Measurements from ENCODE around the gene NOL3. TPM values are rescaled to one million over a fixed set of nuclear protein-coding genes. Genes with fewer than 3 reads are reported as not detected.

The NOL3 gene
- total RNA-seq, 1 experiment from 2014 or later, result 5.6 TPM

GRCh38 chr16:67129422-67129821 lies 40.9 kb upstream of the NOL3 start:
- Histone ChIP-seq H4K91ac (ENCODE audit: insufficient read length, low read depth, low read length) (no peak overlapping the region), H2BK120ac (ENCODE audit: low read depth, low read length, poor library complexity, severe bottlenecking) (no peak overlapping the region), H2AFZ (ENCODE audit: low read length) (no peak overlapping the region), H3K14ac (ENCODE audit: insufficient read depth, low read length) (no peak overlapping the region), H3K4me2 (ENCODE audit: insufficient read depth, insufficient read length, low read length) (no peak overlapping the region), H4K5ac (ENCODE audit: insufficient read length, low read depth, low read length) (no peak overlapping the region), H3K56ac (ENCODE audit: insufficient read length, low read depth, low read length) (no peak overlapping the region), H3K9me3 (ENCODE audit: control insufficient read depth, low read depth, low read length) (no peaks in the 10 kb centered on the region), H3K79me1 (ENCODE audit: insufficient read depth, low read depth, low read length, poor library complexity, severe bottlenecking) (no peaks in the 10 kb centered on the region), H3K9ac (ENCODE audit: extremely low read depth, insufficient read length, low read length) (no peak overlapping the region), H3K27me3 (ENCODE audit: insufficient read depth, low read length) (no peaks in the 10 kb centered on the region), H3K23me2 (ENCODE audit: insufficient read length, low read depth, low read length, poor library complexity, severe bottlenecking) (no peaks in the 10 kb centered on the region), H3K4ac (ENCODE audit: low read depth, low read length) (no peak overlapping the region), H2AK5ac (ENCODE audit: insufficient read length, low read length) (no peak overlapping the region), H4K8ac (replicated peaks; ENCODE audit: insufficient read length, low read depth, low read length) (no peak overlapping the region), H4K20me1 (ENCODE audit: control insufficient read depth, insufficient read depth, insufficient read length) (no peaks in the 10 kb centered on the region), H3K4me1 (ENCODE audit: insufficient read depth, low read length) (no peaks in the 10 kb centered on the region), H2BK20ac (ENCODE audit: low read depth, low read length, poor library complexity, severe bottlenecking) (no peak overlapping the region), H3K18ac (ENCODE audit: insufficient read length, low read depth, low read length) (no peak overlapping the region), H2BK12ac (ENCODE audit: insufficient read length, low read depth, low read length) (no peak overlapping the region), H3K23ac (ENCODE audit: insufficient read length, low read depth, low read length) (no peak overlapping the region), H2BK15ac (ENCODE audit: low read depth, low read length) (no peak overlapping the region), H3T11ph (ENCODE audit: low read length) (no peak overlapping the region), H3K79me2 (ENCODE audit: insufficient read depth, low read length) (no peaks in the 10 kb centered on the region), H2BK5ac (ENCODE audit: insufficient read length, low read length) (no peak overlapping the region), H3K27ac (ENCODE audit: insufficient read length, low read depth, low read length) (no peak overlapping the region)
- H3K4me1 Mint-ChIP-seq, result no peaks in the 10 kb centered on the region
- H3K27me3 Mint-ChIP-seq (ENCODE audit: low read depth), result no peaks in the 10 kb centered on the region
- no CpG with 5 or more reads among the region's 3 CpGs for WGBS (ENCODE audit: extremely low coverage, insufficient read length, low lambda C conversion rate)
- no peak for TF ChIP-seq CTCF (conservative IDR thresholded peaks at IDR 0.05)
- H3K27ac Mint-ChIP-seq, result no peak overlapping the region
- no peak overlapping the region for H3K4me3 Mint-ChIP-seq
- H3K9me3 Mint-ChIP-seq, result no peaks in the 10 kb centered on the region
- peaks cover 9 to 45% (median 30%) of the 10 kb centered on the region in 3 experiments; a peak in 6 of 7 replicates for H3K36me3 Mint-ChIP-seq (ENCODE audit: insufficient read depth in 1 of 3, low read depth in 3 of 3)
- no peak for DNase-seq
